ENCODE data around the gene PDYN. TPM values are rescaled to one million over a fixed set of nuclear protein-coding genes. Genes with fewer than 3 reads are reported as not detected.

PDYN gene
- total and polyA plus RNA-seq, 7 donors = not detected

- ATAC-seq (no peak), DNase-seq (no peak)
- Histone ChIP-seq H3K4me3 (no peak overlapping the region), H3K27me3 (ENCODE audit: insufficient read depth in 3 of 3, low read length in 2 of 3) (no peaks in the 10 kb centered on the region), H3K4me1 (peaks cover 12% of the 10 kb centered on the region), H3K36me3 (ENCODE audit: insufficient read depth in 1 of 2, low read depth in 1 of 2) (peaks cover 0 to 20% of the 10 kb centered on the region in 2 donors), H3K27ac (no peak overlapping the region), H3K9me3 (no peaks in the 10 kb centered on the region)
- TF ChIP-seq CTCF (IDR thresholded peaks at IDR 0.05) = no peak
- intact Hi-C loops (cut with DNase I) = no loop called here
- 47 to 81% (median 79%) methylated on average over 3 of the region's 3 CpGs for WGBS, 3 donors
Observed at GRCh38 chr20:1929460-1929859, 64.4 kb downstream of the PDYN start.

DNA sequence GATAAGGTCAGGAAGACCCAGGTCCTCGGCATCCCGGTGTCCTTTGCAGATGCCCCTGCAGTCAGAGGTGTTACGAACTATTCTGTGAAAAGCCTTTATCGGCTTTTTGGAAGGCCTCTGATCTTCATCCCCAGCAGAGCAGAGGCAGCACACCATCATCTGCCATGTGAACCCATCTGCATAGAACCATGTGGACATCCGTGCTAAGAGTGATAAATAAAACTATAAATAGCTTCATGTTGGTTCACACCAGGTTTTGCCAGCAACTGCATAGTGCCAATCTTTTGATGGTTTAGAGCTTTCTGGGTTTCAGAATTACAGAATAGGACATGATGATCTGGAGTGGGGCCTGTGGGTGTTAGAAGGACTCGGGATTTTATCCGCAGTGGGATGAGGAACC, 65.1 kb downstream of the PDYN start:
- DNase-seq (no peak), ATAC-seq (peak; percentile 23 to 82 (median 72))
- no peak overlapping the region for H3K27ac ChIP-seq
- peaks cover 0 to 20% of the 10 kb centered on the region in 2 donors for H3K36me3 ChIP-seq (ENCODE audit: insufficient read depth in 1 of 2, low read depth in 1 of 2)
- no peaks in the 10 kb centered on the region for H3K9me3 ChIP-seq
- H3K4me3 ChIP-seq = no peak overlapping the region
- intact Hi-C loops (cut with DNase I) = no loop called here
- TF ChIP-seq CTCF (IDR thresholded peaks at IDR 0.05) = no peak
- H3K27me3 ChIP-seq (ENCODE audit: insufficient read depth in 3 of 3, low read length in 2 of 3) = no peaks in the 10 kb centered on the region
- 70 to 78% (median 72%) methylated on average over 7 of the region's 7 CpGs for WGBS, 3 donors
- H3K4me1 ChIP-seq = peaks cover 6% of the 10 kb centered on the region

Other genes starting within 250 kb of the PDYN start
- gene SIRPA, start 98.7 kb downstream of the PDYN start, total RNA-seq = 10 to 100 TPM; 14.9 to 42.9 (median 22.7) TPM
- 10 to 100 TPM in 2 of 3 donors, 1 to 10 TPM in 1; 6.2 to 15.5 (median 14.3) TPM for gene SIRPA, start 98.7 kb downstream of the PDYN start, polyA plus RNA-seq
- gene STK35, start 107.8 kb upstream of the PDYN start, total RNA-seq = 1 to 10 TPM; 4.8 to 8.3 (median 5.4) TPM
- gene STK35, start 107.8 kb upstream of the PDYN start, polyA plus RNA-seq = 1 to 10 TPM; 2.5 to 3.4 (median 2.7) TPM